Forelimb muscle (tissue), 1 donor: ENCODE data around the gene NUBP2. TPM values are rescaled to one million over a fixed set of nuclear protein-coding genes. Genes with fewer than 3 reads are reported as not detected.
"Not testable (repeated sequence)": the region's sequence is repeated elsewhere in the genome, so short reads cannot be mapped to it uniquely, and the experiment has no call there.

Experiments
- DNase-seq: peaks from one replicate; pipeline ENCODE4 v3.0.0-alpha.2; 2013; ENCODE audit warnings: low read depth
- polyA plus RNA-seq: library from polyadenylated mRNA; unstranded; fragments of 120-200 nt; gene quantifications from one replicate; pipeline ENCODE4 v1.2.1, GENCODE V29; 2013; ENCODE audit not compliant: insufficient read length

The NUBP2 gene
- polyA plus RNA-seq, 1 donor, result 36.9 TPM

DNA sequence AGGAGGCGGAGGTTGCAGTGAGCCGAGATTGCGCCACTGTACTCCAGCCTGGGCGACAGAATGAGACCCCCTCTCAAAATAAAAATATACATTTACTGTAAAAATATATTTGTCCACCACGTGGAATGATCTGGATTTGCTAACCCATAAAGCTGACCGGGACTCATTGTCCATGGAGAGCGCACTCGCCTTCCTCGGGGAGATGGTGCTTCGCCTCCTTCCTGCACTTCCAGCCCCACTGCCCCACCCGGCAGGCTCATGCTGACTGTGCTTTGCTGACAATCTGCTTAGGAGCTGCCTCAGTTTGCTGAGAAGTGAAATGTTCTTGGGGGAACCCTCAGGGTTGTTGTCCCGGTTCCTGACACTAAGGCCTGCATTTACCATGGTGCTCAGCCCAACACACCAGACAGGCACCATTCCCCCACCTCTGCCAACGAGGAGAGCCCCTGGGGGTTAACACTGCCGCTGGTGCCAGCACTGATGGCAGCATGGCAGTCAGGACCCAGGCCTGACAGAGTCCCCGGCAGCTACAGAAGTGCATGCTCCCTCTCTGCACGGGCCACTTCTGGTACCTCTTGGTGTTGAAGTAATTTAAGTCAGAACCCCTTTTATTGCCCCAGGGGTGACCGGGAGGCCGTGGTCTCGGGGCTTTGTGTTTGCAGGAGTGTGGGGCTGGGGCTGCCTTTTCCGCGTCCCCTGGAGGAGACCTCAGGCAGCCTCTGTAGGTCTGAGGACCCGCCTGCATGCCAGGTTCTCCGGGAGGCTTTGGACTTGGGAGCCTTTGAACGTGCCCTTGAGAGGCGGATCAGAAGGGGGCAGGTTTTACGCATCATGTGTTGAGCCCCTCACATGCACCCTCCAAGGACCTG lies 2.5 kb downstream of the NUBP2 start:
- no peak for DNase-seq

DNA sequence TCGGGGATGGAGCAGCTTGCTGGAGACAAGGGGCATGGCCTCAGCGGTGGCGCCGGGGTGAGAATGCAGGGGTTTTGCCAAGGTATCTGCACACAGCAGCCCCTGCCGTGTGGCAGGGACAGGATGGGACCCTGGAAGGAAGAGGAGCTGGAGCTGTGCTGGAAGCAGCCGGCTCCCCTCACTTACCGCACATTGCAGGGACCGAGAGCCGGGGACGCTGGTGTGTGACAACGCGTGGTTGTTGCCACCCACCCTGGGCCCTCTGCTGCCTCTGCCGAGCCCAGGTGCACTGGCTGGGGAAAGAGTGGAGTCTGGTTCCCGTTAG lies 3.0 kb downstream of the NUBP2 start:
- DNase-seq, result no peak

DNA sequence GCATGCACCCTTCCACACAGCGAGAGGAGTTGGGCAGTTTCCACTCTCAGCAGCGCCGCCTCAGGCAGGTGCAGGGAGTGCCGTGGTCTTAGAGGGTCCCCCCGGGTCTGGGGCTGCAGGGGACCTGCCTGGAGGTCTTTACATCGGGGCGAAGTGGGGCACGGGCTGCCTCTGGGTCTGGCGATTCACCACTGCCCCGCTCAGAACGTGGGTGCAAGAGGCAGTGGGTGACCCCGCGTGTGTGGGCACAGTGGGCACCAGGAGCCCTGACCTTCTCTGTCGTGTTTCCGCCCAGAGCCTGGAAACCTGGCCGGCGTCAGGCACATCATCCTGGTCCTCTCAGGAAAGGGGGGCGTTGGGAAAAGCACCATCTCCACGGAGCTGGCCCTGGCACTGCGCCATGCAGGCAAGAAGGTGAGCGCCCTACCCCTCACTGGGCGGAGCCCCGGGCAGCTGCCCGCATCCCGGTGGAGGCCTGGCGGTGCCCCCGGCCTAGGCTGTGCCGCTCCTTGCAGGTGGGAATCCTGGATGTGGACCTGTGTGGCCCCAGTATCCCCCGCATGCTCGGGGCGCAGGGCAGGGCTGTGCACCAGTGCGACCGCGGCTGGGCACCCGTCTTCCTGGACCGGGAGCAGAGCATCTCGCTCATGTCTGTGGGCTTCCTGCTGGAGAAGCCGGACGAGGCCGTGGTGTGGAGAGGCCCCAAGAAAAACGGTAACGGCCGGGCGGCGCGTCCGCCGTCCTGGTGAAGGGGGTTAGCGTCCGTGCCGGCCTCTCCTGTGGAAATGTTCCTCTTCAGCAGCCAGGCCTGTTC lies 3.7 kb downstream of the NUBP2 start:
- DNase-seq, result no peak

DNA sequence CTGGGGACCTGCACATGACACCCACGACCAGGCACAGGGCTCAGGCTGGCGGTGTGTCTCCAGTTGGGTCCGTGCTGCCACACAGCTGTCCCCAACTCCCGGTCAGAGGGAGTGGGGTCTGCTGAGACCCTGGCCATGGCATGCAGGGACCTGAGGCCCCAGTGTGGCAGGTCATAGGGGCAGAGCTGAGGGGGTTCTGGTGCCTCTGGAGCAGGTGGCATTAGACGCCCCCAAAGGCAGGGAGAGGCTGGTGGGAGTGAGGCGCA lies 4.2 kb downstream of the NUBP2 start:
- no peak for DNase-seq

DNA sequence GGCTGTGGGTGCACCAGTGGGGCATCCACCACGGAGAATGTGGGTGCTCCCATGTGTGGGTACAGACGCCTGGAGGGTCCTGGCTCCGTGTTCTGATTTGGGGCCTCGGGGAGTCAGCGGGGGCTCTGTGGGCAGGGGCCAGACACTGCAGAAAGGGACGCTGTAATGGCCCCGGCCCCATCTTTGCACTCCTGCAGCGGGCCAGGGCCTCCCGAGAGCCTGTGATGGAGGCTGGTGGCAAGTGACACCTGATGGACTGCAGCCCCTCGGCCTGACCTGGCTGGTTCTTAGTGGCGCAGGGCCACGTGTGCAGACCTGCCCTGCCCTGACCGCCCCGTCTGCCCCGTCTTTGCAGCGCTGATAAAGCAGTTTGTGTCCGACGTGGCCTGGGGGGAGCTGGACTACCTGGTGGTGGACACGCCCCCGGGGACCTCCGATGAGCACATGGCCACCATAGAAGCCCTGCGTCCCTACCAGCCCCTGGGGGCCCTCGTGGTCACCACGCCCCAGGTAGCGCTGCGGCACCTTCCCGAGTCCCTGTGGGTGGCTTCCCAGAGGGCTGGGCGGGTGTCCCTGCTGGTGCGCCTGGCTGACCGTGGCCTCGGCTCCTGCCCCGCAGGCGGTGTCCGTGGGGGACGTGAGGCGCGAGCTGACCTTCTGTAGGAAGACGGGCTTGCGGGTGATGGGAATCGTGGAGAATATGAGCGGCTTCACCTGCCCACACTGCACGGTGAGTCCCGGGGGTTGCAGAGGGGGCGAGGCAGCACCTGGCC lies 4.7 kb downstream of the NUBP2 start:
- no peak for DNase-seq

DNA sequence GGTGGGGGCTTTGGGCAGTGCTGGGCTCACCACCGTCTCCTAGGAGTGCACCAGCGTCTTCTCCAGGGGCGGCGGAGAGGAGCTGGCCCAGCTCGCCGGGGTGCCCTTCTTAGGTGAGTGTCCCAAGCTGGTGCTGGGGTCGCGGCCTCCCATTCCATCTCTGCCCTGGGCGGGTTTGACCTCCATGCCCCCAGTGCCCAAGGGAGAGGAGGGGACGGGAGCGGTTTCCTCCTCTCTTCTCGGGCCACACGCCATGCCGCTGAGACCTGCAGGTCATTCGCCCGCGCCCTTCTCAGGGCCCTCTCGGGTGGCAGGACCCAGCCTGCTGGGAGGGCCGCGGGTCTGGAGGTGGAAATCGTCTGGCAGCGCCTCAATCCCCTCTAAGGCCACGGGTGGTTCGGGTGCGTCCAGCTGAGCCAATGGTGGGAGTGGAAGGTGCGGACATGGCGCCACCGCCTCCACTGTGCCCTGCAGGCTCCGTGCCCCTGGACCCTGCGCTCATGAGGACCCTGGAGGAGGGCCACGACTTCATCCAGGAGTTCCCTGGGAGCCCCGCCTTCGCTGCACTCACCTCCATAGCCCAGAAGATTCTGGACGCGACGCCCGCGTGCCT lies 5.4 kb downstream of the NUBP2 start:
- no peak for DNase-seq

DNA sequence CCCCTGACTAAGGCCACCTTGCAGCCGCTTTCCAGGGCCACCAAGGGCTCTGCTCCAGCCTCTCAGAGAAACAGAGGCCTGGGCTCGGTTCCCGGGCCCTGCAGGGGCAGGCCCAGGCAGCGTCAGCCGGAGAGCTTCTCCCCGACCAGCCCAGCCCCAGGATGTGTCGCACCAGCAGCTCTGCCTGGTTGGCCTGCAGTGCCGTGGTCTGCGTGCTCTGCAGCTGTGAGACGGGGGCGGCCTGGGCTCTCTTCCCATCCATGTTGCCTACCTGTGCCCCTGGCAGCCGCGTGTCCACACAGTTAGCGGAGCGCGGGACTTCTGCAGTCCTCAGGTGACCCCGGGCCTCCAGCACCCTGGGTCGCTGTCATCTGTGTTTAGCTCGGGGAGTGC lies 5.9 kb downstream of the NUBP2 start:
- DNase-seq, result no peak

DNA sequence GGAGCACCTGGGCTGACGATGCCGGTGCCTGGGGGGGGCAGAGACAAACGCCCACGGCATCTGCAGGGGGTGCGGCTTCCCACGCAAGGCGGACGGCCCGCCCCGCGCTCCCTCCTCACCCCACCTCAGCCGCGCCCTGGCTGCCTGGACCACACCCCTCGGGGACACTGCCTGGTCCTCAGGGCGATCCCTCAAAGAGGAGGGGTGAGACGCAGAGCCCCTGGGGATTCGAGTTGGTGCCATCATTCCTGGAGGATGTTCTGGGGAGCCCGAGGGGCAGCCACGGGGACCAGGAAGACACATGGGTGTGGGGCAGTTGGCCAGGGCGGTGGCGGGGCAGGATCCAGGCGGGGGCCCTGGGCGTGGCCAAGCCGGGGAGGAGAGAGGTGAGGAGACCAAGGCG lies 6.9 kb downstream of the NUBP2 start:
- DNase-seq, result no peak

DNA sequence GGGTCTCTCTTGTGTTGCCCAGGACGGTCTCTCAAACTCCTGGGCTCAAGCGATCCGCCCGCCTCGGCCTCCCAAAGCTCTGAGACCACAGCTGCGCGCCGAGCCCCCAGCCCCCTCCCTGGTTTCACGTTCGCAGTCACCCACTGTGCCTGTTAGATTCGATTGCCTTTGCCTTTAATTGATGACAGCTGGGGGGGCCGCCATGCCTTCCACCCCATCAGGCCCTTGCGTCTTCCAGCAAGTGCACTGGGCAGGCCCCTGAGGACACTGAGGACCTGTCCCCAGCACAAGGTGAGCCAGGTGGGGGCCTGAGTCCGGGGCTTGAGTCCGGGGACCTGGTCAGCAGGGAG lies 7.5 kb downstream of the NUBP2 start:
- DNase-seq, result no peak

DNA sequence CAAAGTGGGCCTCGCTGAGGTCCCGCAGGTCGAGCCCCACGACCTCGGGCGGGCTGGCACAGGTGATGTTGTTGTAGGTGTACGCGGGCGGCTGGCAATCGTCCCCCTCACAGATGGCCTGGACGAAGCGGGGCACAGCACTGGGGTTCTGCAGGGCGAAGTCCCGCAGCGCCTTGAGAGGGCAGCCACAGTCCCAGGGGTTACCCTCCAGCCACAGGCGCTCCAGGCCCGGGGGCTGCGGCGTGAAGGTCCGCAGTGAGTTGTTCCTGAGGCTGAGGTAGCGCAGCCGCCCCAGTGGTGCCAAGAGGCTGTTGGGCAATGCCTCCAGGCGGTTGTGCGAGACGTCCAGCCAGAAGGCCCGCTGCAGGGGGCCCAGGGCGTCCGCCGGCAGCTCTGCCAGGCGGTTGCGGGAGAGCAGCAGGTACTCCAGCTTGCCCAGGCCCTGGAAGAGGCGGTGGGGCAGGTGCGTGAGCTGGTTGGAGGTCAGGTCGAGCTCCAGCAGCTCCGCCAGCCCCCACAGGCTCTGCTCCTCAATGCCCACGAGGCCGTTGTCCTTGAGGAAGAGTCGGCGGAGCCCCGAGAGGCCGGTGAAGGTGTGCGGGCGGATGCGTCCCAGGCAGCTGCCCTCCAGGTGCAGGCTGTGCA lies 8.0 kb downstream of the NUBP2 start:
- DNase-seq, result no peak

DNA sequence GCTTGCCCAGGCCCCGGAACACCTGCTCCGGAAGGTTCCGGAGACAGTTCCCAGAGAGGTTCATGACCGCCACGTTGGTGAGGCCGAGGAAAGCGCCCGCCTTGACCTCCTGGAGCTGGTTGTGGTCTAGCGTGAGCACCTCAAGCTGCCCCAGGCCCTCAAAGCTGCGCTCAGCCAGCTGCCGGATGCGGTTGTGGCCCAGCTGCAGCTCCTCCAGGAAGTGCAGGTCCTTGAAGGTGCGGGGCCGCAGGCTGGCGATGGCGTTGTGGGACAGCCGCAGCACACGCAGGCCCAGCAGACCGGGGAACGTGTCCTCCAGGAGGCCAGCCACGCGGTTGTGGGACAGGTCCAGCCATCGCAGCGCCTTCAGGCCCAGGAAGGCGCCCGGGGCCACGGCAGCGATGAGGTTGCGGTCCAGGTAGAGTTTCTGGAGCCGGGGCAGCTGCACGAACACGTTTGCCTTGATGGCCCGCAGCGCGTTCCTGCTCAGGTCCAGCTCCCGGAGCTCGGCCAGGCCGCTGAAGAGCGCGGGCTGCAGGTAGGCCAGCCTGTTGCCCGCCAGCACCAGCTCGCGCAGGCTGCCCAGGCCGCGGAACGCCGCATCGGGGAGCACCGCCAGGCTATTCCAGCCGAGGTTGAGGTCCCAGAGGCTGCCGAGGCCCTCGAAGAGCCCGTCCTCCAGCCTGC lies 8.6 kb downstream of the NUBP2 start:
- DNase-seq, result no peak

DNA sequence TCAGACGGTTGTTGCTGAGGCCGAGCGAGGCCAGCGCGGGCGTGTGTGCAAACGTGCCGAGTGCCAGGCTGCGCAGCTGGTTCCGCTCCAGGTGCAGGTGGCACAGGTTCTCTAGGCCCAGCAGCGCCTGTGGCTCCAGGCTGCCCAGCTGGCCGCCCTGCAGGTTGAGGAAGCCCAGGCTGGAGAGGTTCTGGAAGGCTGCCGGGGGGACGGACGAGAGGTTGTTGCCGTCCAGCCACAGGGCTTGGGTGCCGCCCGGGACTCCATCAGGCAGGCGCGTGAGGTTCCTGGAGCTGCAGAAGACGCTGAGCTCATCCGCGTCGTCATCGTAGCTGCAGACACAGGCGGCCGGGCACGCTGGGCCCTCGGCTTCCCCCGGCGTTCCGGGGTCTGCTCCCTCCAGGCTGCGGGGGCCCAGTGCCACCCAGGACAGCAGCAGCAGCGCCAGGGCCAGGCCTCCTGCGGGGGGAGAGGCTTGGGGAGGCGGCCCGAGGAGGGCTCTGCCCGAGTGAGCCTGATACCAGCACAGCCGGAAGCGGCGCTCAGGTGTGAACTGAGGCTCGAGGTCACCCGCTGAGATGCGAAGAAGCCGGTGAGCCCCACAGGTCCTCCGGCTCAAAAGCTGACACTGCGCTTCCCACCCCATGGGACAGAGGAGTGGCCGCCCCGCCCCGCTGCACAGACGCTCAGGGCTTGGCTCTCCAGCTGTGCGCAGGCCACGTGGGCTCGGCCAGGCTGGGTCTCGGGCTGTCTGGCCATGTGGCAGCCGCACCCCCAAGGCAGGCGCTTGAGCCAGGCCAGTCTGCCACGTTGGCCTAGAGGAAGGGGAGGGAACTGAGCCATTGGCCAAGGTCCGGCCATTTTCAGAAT lies 9.4 kb downstream of the NUBP2 start:
- DNase-seq, result no peak

DNA sequence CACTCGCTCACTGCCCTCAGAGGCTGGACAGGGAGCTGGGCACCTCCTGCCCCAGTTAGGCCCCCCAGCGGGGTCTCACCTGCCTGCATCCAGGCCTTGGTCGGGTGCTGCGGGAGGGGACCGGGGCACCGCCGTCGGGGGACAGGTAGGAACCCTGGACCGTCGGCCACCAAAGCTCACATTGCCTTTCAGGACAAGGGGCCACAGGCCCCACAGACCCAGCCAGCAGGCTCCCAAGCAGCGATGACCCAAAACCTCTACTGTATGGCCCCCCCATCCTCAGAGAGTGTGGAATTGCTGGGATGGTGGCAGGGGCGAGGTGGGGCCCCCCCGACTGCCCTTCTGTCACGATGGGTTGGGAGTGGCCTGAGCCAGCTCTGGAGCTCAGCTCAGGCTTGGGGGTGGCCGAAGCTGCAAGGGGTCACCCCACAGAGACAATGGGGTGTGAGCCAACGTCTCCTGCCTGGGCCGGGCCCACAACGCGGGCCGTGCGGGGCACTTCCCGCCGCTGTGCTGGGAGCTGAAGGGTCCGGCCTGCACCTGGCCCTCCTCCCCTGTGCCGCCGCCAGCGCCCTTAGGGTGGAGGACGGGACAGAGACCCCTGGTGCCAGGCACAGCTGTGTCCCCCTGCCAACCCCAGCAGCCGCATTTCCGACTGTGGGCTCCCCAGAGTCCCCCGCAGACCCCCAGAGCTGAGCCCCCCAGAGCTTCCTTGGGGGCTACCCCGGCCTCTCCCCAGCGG lies 10.2 kb downstream of the NUBP2 start:
- DNase-seq, result no peak

DNA sequence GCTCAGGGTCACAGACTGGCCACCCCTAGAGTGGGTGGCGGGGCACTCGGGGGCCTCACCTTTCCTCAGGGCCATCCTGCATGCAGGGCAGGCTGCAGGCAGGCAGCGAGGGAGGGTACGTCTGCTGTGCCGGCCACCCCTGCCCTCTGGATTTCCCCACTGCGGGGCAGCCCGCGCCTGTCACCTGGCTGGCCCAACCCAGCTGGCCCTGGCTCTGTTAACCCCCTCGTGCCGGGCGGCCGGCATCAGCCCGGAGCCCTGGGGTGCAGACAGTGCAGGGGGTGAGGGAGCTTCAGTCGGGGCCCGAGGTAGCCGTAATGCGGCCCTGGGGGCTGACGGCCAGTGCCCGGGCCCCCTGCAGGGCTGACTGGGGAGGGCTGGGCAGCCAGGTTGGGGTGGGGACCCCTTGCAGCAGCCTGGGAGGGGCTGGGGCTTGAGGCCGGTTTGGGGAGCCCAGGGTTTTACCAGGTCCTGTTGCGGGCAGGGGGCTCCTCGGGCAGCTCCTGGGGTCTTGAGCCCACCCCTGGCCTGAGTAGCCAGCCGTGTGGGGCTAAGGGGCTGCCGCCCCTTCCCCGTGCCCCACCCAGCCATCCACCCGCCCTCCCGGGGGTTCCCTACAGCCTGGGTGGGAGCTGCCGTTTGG lies 10.9 kb downstream of the NUBP2 start, which contains the start of gene IGFALS:
TSS of gene IGFALS (minus strand) at position 128 of the 643 bp plus-strand sequence. CDS start at position 75, 53 bp downstream.
- DNase-seq, result no peak

DNA sequence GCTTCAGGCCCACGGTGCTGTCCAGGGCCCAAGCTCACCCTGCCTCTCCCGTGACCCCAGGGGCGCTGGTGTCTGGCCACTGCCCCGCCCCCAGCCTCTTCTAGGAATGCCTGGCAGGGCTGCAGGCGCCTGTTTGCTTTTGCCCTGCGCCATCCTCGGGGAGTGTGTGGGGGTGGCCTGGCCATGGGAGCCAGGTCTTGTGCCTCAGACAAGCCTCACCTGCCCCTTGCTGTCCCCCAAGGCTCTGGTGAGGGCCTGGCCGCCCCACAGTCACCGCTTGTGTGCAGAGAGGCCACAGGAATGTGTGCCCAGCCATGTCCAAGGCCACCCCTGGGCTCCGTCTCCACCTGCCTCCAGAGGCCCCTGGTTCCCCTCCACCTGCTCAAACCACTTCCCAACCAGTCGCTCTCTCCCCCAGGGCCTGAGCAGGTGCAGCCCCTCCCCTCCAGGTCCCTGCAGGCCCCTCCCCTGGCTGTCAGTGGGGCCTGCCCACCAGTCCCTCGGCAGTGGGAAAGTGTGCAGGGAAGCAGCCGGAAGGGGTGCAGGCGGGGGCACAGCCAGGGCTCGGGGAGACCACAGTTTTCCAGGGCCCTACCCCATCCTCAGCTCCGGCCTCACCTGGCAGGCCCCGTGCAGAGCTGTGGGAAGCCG lies 11.6 kb downstream of the NUBP2 start:
- DNase-seq, result no peak

DNA sequence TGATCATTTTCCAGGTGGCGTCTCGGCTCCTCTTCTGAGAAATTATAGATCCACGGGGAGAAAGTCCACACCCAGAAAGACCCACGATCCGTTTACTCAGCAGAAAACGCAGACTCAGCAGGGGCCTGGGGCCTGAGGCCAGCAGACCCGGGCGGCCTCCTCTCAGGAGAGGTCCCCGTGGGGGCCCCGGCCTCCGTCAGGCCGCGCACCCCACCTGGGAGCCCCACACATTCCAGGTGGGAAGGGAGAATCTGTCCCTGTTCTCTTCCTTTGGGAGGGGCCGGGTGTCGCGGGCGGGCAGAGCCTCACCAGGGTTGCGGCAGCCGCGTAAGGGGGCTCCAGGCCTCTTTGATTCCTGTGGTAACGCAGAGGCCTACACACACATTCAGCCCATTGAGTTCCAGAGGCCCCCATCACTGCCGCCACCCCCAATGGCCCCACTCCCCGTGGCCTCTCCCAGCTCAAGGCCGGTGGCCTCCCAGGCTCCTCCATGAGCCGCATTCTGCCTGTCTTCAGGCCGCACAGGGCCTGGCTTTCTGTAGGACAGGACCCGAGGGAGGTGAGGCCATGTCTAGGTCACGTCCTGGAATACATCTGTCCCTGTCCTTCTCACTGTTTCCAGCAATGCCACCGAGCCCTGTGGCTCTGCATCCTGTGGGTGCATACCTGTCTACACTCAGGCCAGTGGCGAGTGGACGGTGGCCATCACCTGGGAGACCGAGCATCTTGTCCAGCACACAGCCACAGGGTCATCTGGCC lies 12.3 kb downstream of the NUBP2 start:
- no peak for DNase-seq

DNA sequence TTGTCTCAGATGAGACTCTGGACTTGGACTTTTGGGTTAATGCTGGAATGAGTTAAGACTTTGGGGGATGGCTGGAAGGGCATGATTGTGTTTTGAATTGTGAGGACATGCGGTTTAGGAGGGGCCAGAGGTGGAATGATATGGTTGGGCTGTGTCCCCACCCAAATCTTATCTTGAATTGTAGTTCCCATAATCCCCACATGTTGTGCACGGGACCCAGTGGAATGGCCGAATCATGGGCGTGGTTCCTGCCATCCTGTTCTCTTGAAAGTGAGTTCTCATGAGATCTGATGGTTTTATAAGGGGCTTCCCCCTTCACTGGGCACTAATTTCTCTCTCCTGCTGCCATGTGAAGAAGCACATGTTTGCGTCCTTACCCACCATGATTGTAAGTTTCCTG lies 16.5 kb downstream of the NUBP2 start:
- DNase-seq, result not testable (repeated sequence)

DNA sequence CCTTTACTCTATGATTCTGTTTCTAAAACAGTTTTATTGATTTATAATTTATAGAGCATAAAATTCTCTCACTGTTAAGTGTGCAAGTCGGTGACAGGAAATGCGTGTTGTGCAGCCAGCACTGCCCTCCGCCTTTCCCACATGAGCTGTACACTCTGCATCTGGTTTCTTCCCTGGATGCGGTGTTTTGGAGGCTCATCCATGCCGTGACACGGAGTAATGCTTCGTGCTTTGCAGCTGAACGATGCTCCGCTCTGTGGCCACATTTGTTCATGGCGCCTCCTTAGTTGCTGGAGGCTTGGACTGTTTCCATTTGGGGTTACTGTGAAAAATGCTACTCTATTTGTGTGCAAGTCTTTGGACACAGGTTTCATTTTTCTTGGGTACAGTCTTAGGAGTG lies 17.9 kb downstream of the NUBP2 start:
- DNase-seq, result no peak
